SK-N-MC (cell line): ENCODE data around the gene MARK2.

ENCODE experiments used
- EZH2 ChIP-seq: fragments of 200-600 bp; sonication (generic); IDR thresholded peaks from one replicate; pipeline ENCODE4 v1.6.1; 2017; ENCODE audit warnings: antibody characterized with exemption
- FOXP2 ChIP-seq: optimal IDR thresholded peaks from 2 replicates; pipeline ENCODE3; 2011; ENCODE audit warnings: mild to moderate bottlenecking, moderate library complexity; ENCODE audit not compliant: insufficient read depth; ENCODE audit errors: extremely low read length, control extremely low read depth
- POLR2AphosphoS5 ChIP-seq: IDR thresholded peaks from 2 replicates; pipeline ENCODE4 v1.6.1; 2012; ENCODE audit warnings: mild to moderate bottlenecking, low read depth, low read length, borderline replicate concordance

DNA sequence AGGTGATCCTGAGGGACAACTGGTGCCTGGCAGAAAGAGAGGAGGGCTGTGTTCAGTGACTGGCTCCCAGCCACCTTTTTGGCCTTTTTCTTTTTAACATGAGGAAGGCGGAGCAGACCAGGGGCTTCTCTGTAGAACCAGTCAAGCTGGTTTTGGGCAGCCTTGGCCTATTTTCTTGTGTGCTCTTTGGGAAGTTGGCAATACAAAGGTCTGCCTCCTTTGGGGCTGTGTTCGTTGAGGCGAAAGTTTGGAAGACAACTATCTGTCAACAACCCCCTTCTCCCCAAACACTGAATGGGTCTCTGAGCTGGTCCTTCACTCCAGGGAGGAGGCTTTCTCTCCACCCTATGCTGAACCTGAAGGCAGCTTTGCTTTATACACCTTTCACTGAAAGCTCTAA is 8.5 kb downstream of the MARK2 start:
- TF ChIP-seq FOXP2: no peak
- TF ChIP-seq EZH2: no peak
- no peak for TF ChIP-seq POLR2AphosphoS5
